Parathyroid adenoma (tissue), 2 donors: ENCODE data around the gene PKN2.

Experiments used
- H2AFZ ChIP-seq: fragments of 300-600 bp; sonication (generic); one replicate; pipeline ENCODE4 v1.7.0; 2017; ENCODE audit warnings: antibody characterized with exemption, mild to moderate bottlenecking
- H3K27ac ChIP-seq: fragments of 300-600 bp; sonication (generic); one replicate; pipeline ENCODE4 v1.7.0; 2017
- H3K27me3 ChIP-seq: fragments of 300-600 bp; sonication (generic); one replicate; pipeline ENCODE4 v1.7.0; 2017; ENCODE audit warnings: low read length; ENCODE audit not compliant: control insufficient read depth, insufficient read depth
- H3K36me3 ChIP-seq: fragments of 300-600 bp; sonication (generic); one replicate; pipeline ENCODE4 v1.7.0; 2017; ENCODE audit warnings: low read length; ENCODE audit not compliant: control insufficient read depth, insufficient read depth
- H3K4me1 ChIP-seq: fragments of 300-600 bp; sonication (generic); one replicate; pipeline ENCODE4 v1.7.0; 2017; ENCODE audit warnings: control low read depth
- H3K4me2 ChIP-seq: fragments of 300-600 bp; sonication (generic); one replicate; pipeline ENCODE4 v1.7.0; 2017; ENCODE audit warnings: low read length
- H3K4me3 ChIP-seq: fragments of 300-600 bp; sonication (generic); one replicate; pipeline ENCODE4 v1.7.0; 2017; ENCODE audit warnings: low read depth, low read length
- H3K79me2 ChIP-seq: fragments of 300-600 bp; sonication (generic); one replicate; pipeline ENCODE4 v1.7.0; 2017; ENCODE audit warnings: control low read depth
- H3K9ac ChIP-seq: fragments of 300-600 bp; sonication (generic); one replicate; pipeline ENCODE4 v1.7.0; 2017; ENCODE audit warnings: mild to moderate bottlenecking
- H3K9me3 ChIP-seq: fragments of 300-600 bp; sonication (generic); one replicate; pipeline ENCODE4 v1.7.0; 2017; ENCODE audit warnings: low read length; ENCODE audit not compliant: control insufficient read depth
- TF ChIP-seq, protein P1 (sequence below): fragments of 300-600 bp; sonication (generic); IDR thresholded peaks from one replicate; pipeline ENCODE4 v1.7.0; 2017; ENCODE audit warnings: antibody characterized with exemption, mild to moderate bottlenecking
- donor health status: primary hyperparathyroidism.

The PKN2 gene

DNA sequence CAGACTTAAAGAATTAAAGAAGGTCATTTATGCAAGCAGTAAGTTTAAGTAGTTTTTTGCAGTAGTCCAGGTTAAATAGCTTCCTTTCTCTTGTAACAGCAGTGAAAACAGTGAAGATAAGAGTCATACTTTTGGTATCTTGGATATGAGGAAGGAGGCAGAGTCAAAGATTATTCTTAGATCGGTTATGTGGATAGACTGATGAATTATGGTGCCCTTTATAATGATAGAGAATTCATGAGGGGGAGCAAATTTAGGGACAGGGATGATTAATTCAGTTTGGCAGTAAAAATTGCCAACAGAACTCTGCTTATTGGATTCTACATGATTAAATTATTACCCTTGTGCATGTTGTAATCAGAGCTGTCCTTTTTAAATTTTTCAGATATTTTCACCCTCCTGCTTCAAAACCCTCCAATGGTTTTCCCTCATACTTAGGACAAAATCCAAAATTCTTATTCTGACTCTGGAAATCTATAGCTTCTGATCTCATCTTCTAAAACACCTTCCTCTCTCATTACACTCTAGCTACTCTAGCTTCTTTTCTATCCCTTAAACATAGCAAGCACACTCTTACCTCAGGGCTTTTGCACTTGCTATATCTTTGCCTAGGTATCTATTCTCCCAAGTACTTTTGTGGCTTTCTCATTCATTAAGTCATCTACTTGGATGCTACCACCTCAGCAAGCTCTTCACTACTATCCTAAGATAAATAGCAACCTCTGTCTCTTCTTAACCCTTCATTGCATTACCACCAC lies 79.8 kb downstream of the PKN2 start:
- TF ChIP-seq, protein P1, sequence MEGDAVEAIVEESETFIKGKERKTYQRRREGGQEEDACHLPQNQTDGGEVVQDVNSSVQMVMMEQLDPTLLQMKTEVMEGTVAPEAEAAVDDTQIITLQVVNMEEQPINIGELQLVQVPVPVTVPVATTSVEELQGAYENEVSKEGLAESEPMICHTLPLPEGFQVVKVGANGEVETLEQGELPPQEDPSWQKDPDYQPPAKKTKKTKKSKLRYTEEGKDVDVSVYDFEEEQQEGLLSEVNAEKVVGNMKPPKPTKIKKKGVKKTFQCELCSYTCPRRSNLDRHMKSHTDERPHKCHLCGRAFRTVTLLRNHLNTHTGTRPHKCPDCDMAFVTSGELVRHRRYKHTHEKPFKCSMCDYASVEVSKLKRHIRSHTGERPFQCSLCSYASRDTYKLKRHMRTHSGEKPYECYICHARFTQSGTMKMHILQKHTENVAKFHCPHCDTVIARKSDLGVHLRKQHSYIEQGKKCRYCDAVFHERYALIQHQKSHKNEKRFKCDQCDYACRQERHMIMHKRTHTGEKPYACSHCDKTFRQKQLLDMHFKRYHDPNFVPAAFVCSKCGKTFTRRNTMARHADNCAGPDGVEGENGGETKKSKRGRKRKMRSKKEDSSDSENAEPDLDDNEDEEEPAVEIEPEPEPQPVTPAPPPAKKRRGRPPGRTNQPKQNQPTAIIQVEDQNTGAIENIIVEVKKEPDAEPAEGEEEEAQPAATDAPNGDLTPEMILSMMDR: no peak
- H3K9ac ChIP-seq: no peak overlapping the region
- H3K27ac ChIP-seq: no peak overlapping the region
- no peak overlapping the region for H3K4me2 ChIP-seq
- H3K36me3 ChIP-seq: no peaks in the 10 kb centered on the region
- no peaks in the 10 kb centered on the region for H3K9me3 ChIP-seq
- H3K79me2 ChIP-seq: peaks cover 3% of the 10 kb centered on the region
- H2AFZ ChIP-seq: no peak overlapping the region
- H3K4me3 ChIP-seq: no peak overlapping the region
- no peaks in the 10 kb centered on the region for H3K4me1 ChIP-seq
- H3K27me3 ChIP-seq: no peaks in the 10 kb centered on the region

DNA sequence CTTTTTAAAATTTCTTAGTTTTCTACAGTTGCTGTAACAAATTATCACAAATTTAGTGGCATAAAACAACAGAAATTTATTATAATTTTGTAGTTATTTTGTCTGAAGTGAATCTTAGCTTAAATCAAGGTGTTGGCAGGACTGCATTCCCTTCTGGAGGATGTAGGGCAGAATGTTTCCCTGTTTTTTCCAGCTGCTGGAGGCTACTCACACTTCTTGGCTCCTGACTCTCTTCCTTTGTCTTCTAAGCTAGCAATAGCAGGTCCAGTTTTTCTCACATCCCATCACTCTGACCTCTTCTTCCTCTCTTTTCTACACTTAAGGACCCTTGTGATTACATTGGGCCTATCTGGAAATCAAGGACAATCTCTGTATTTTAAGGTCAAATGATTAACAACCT lies 84.1 kb downstream of the PKN2 start:
- TF ChIP-seq, protein P1: no peak
- no peaks in the 10 kb centered on the region for H3K36me3 ChIP-seq
- H3K27me3 ChIP-seq: no peaks in the 10 kb centered on the region
- no peak overlapping the region for H3K9ac ChIP-seq
- H2AFZ ChIP-seq: no peak overlapping the region
- peaks cover 3% of the 10 kb centered on the region for H3K79me2 ChIP-seq
- no peaks in the 10 kb centered on the region for H3K4me1 ChIP-seq
- H3K4me3 ChIP-seq: no peak overlapping the region
- H3K9me3 ChIP-seq: no peaks in the 10 kb centered on the region
- H3K27ac ChIP-seq: no peak overlapping the region
- H3K4me2 ChIP-seq: no peak overlapping the region

DNA sequence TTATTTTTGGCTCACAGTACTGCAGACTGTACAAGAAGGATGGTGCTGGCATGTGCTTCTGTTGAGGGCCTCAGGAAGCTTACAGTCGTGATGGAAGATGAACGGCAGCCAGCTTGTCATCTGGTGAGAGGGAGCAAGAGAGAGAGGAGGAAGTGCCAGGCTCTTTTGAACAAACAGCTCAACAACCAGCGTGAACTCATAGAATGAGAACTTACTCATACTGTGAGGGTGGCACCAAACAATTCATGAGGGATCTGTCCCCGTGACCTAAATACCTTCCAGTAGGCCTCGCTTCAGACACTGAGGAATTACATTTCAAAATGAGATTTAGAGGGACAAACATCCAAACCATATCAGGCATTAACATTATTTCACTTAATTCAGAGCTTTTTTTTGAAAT lies 84.7 kb downstream of the PKN2 start:
- Histone ChIP-seq H2AFZ (no peak overlapping the region), H3K36me3 (no peaks in the 10 kb centered on the region), H3K4me3 (no peak overlapping the region), H3K27me3 (no peaks in the 10 kb centered on the region), H3K4me2 (no peak overlapping the region), H3K9me3 (no peaks in the 10 kb centered on the region), H3K79me2 (peaks cover 3% of the 10 kb centered on the region), H3K27ac (no peak overlapping the region), H3K4me1 (no peaks in the 10 kb centered on the region), H3K9ac (no peak overlapping the region)
- TF ChIP-seq, protein P1: no peak

- no peaks in the 10 kb centered on the region for H3K79me2 ChIP-seq
- no peaks in the 10 kb centered on the region for H3K4me1 ChIP-seq
- H3K4me3 ChIP-seq: no peak overlapping the region
- no peaks in the 10 kb centered on the region for H3K36me3 ChIP-seq
- H3K4me2 ChIP-seq: no peak overlapping the region
- TF ChIP-seq, protein P1: no peak
- no peaks in the 10 kb centered on the region for H3K27me3 ChIP-seq
- H3K27ac ChIP-seq: no peak overlapping the region
- no peaks in the 10 kb centered on the region for H3K9me3 ChIP-seq
- H2AFZ ChIP-seq: no peak overlapping the region
- H3K9ac ChIP-seq: no peak overlapping the region
Measured at GRCh38 chr1:88773540-88774150, 89.6 kb downstream of the PKN2 start.
